Measurements from ENCODE around the gene GPT2.

GPT2 gene

GRCh38 chr16:46883690-46884512 is at the start of gene GPT2:
TSS of gene GPT2 (plus strand) at chr16:46884362. CDS start at chr16:46884716, 354 bp downstream.
- DNase-seq, result peak; percentile 39

- no peak for DNase-seq
These were observed 47.3 kb upstream of the GPT2 start for GRCh38 chr16:46836534-46837530.

- no peak for DNase-seq
These were observed 44.1 kb upstream of the GPT2 start for GRCh38 chr16:46839986-46840443.

GRCh38 chr16:46842192-46842895 is 41.8 kb upstream of the GPT2 start:
- no peak for DNase-seq

GRCh38 chr16:46843898-46844642 is 40.1 kb upstream of the GPT2 start:
- no peak for DNase-seq

- no peak for DNase-seq
These were observed 39.4 kb upstream of the GPT2 start for GRCh38 chr16:46844771-46845170.

DNA sequence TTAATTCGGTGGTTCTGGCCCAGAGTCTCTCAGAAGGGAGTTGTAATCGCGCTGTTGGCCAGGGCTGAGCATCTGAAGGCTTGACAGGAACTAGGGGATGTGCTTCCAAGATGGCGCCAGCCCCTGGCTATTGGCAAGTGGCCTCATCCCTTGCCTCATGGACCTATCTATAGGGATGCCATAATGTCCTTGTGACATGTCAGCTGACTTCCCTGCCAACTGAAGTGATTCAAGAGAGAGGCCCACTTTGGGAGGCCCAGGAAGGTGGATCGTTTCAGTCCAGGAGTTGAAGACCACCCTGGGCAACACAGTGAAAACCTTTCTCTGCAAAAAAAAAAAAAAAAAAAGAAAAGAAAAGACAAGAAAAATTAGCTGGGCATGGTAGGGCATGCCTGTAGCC is 38.2 kb upstream of the GPT2 start:
- no peak for DNase-seq

- DNase-seq, result no peak
These were observed 35.1 kb upstream of the GPT2 start for GRCh38 chr16:46848768-46849764.

- DNase-seq, result no peak
These were observed 33.3 kb upstream of the GPT2 start for GRCh38 chr16:46850619-46851555.

GRCh38 chr16:46852130-46852529 is 32.0 kb upstream of the GPT2 start:
- DNase-seq, result no peak

DNA sequence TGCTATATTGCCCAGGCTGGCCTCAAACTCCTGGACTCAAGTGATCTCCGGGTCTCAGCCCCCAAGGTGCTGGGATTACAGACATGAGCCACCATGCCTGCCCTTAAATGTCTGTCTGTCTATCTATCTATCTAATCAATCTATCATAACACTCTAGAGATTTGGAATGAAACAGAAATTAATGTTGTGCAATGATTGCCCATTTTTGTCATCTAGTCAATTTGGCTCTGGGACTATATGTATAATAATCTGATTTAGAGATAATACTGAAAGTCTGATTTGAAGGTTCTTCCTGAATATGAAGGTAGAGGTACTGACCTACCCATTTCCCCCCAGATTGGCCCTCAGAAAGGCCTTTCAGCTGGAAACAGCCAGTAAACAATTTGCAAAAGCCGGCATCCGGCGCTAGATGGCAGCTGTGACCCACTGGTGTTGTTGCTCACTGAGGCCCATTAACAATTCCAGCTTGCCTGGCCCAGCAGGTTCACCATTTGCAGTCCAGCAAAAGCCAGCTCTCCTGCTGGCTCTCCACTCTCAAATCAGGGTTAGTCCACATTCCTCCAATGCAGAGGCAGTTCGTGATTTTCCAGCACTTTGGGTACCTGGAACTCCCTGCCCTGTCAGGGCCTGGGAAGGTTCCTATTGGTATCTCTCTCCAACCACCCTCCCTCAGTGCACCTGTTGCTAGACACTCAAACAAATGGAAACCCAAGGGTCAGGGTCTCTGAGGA is 30.3 kb upstream of the GPT2 start:
- DNase-seq, result no peak

DNA sequence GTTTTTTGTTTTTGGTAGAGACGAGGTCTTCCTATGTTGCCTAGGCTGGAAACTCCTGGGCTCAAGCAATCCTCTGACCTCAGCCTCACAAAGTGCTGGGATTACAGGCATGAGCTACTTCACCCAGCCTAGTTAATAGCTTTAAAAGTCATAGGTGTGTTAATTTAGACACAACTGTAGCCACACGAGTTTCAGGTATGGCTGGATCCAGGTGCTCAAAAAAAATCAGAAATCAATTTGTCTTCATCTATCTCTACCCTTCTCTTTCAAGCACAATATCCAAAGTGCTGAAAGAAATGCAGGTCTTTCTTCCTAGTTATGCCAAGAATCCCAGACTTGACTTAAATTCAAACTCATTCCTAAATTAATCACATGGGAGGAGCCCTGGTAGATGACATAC is 29.3 kb upstream of the GPT2 start:
- no peak for DNase-seq

DNA sequence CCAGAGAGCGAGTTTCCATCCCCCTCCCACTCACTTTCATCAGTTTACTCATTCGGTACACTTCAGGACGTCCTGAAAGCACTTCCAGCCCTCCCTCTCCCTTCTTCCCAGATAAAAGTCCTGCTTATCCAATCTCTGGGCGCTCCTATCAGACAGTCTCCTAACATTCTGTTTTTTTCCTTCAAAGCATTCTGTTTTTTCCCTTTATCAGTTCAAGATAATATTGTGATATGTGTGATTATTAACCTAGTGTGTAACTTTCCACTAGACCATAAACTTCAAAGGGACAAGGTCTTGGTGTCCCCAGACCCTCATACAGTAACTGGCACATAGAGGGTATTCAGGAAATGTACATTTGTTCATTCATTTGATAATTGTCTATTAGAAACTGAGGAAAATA is 28.8 kb upstream of the GPT2 start:
- no peak for DNase-seq

DNA sequence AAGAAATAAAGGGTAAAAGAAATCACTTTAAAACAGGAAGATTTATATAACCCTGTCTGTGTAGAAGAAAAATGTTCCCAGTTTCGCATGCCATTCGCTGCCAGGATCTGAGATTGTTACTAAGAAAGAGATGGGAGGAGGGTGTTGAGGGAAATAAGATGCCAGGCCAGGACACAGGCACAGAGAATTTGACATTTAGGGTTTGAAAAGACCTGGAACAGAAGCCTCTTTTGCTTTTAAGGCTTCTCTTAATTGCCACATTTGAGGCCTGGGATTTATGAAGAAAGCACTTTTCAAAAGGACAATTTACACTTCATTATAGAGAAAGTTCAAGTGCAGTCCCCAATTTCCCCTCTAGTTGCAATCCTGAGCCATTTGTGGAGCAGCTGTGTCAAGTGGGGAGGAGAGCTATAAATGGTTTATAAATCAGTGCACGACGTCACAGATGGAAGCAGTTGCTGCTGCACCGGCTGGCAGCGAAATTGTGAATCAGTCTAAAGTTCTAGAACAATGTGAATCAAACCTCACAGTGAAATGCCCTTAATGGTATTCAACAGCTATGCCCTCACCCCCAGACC is 26.7 kb upstream of the GPT2 start:
- no peak for DNase-seq

DNA sequence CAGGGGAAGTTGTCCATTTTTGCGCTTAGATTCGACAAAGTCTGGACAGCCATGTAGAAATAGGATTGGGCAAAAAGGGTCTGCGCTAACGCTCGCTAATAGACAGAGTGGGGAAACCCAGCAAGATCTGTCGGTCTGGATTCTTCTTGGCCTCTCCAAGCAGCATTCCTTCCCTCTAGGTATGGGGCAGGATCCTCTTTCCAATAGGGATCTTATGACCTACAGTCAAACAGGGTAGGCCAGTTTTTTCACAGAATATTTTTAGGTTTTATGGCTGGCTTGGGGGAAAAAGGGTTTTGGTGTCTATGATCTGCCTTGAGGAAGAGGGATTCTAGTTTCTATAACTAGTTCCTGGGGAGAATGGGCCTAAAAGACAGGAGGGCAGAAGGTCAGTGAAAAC is 26.0 kb upstream of the GPT2 start:
- DNase-seq, result no peak

GRCh38 chr16:46859719-46860152 is 24.4 kb upstream of the GPT2 start:
- DNase-seq, result no peak

DNA sequence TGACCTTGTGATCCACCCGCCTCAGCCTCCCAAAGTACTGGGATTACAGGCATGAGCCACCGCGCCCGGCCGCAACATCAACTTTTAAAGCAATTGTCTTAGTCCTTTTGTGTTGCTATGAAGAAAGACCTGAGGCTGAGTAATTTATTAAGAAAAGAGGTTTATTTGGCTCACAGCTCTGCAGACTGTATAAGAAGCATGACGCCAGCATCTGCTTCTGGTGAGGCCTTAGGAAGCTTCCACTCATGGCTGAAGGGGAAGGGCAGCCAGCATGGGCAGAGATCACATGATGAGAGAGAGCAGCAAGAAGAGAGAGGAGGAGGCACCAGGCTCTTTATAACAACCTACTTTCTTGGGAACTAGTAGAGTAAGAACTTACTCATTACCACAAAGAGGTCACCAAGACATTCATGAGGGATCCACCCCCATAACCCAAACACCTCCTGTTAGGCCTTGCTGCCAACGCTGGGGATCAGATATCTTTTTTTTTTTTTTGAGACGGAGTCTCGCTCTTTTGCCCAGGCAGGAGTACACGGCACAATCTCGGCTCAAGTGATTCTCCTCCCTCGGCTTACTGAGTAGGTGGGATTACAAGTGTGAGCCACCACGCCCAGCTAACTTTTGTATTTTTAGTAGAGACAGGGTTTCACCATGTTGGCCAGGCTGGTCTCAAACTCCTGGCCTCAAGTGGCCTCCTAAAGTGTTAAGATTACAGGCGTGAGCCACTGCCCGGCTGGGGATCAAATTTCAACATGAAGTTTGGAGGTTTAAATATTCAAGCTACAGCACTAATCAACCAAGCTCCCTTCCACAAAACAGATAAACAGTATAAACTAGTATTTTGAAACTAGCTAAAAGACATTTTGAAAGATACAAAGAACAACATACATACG is 21.4 kb upstream of the GPT2 start:
- no peak for DNase-seq

- no peak for DNase-seq
These were observed 17.9 kb upstream of the GPT2 start for GRCh38 chr16:46866286-46866685.
